Smooth muscle cell (in vitro differentiated cells): ENCODE measurements around the gene GBP3. TPM values are rescaled to one million over a fixed set of nuclear protein-coding genes. Genes with fewer than 3 reads are reported as not detected.
"Not testable (repeated sequence)": the region's sequence is repeated elsewhere in the genome, so short reads cannot be mapped to it uniquely, and the experiment has no call there.

Source experiments
- DNase-seq: peaks from one replicate; lab custom pipeline; 2025; ENCODE audit not compliant: unreplicated experiment; lab: John Stamatoyannopoulos, UW
- H2AFZ ChIP-seq: fragments of 200-600 bp; sonication (generic); 2 replicates; pipeline ENCODE4 v1.6.0; 2016; ENCODE audit warnings: antibody characterized with exemption, low read depth, mild to moderate bottlenecking
- H3F3A ChIP-seq: fragments of 200-600 bp; sonication (generic); 2 replicates; pipeline ENCODE4 v1.6.0; 2017; ENCODE audit warnings: antibody characterized with exemption, low read depth
- H3K27ac ChIP-seq: fragments of 200-600 bp; sonication (generic); 2 replicates; pipeline ENCODE4 v1.5.1; 2016; ENCODE audit warnings: low read depth, mild to moderate bottlenecking
- H3K27me3 ChIP-seq: fragments of 200-600 bp; sonication (generic); 2 replicates; pipeline ENCODE4 v1.6.1; 2016; ENCODE audit warnings: low read depth, mild to moderate bottlenecking
- H3K36me3 ChIP-seq: fragments of 200-600 bp; sonication (generic); 2 replicates; pipeline ENCODE4 v1.5.1; 2016; ENCODE audit warnings: low read depth
- H3K4me1 ChIP-seq: fragments of 200-600 bp; sonication (generic); 2 replicates; pipeline ENCODE4 v1.5.1; 2016; ENCODE audit warnings: low read depth
- H3K4me2 ChIP-seq: fragments of 200-600 bp; sonication (generic); 2 replicates; pipeline ENCODE4 v1.6.0; 2016; ENCODE audit warnings: mild to moderate bottlenecking
- H3K4me3 ChIP-seq: fragments of 200-600 bp; sonication (generic); 2 replicates; pipeline ENCODE4 v1.5.1; 2016; ENCODE audit warnings: mild to moderate bottlenecking
- H3K79me2 ChIP-seq: fragments of 200-600 bp; sonication (generic); 2 replicates; pipeline ENCODE4 v1.6.0; 2016; ENCODE audit warnings: low read depth, mild to moderate bottlenecking
- H3K9ac ChIP-seq: fragments of 200-600 bp; sonication (generic); 2 replicates; pipeline ENCODE4 v1.6.0; 2016; ENCODE audit warnings: low read depth
- H3K9me3 ChIP-seq: fragments of 200-600 bp; sonication (generic); replicated peaks from 2 replicates; pipeline ENCODE4 v1.5.1; 2016; ENCODE audit warnings: low read depth
- H4K20me1 ChIP-seq: fragments of 200-600 bp; sonication (generic); 2 replicates; pipeline ENCODE4 v1.6.0; 2016; ENCODE audit warnings: low read depth
- WGBS: methylation state at CpG from one replicate; pipeline ENCODE4 v1.1.7; 2016; ENCODE audit warnings: low lambda C conversion rate; 5-methylcytosine and 5-hydroxymethylcytosine counted together
- polyA plus RNA-seq: library from polyadenylated mRNA; unstranded; fragments of >200 nt; fragmentation: Nextera tagmentation; extraction: Ambion mirVana; gene quantifications from 2 replicates; pipeline ENCODE4 v1.2.1, GENCODE V29; 2016
- total RNA-seq: library from RNA; depleted of rRNA; stranded (reverse); fragments of >200 nt; gene quantifications from 2 replicates; pipeline ENCODE4 v1.2.3, GENCODE V29; 2014
- TF ChIP-seq, protein P1 (sequence below): fragments of 200-600 bp; sonication (generic); IDR thresholded peaks from 2 replicates; pipeline ENCODE4 v1.5.1; 2017; ENCODE audit warnings: borderline replicate concordance, mild to moderate bottlenecking, antibody characterized with exemption; ENCODE audit not compliant: insufficient read depth, poor library complexity, severe bottlenecking

GBP3 gene
- total and polyA plus RNA-seq, 2 experiments from 2014 or later: 6.9 to 18.6 TPM

DNA sequence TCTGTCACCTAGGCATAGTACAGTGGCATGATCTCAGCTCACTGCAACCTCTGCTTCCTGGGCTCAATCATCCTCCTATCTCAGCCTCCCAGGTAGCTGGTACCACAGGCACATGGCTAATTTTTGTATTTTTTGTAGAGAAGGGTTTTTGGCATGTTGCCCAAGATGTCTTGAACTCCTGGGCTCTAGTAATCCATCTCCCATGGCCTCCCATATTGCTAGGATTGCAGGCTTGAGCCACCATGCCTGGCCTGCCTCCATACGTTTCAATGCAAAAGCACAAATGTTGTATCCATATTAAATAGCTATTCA lies 17.6 kb upstream of the GBP3 start:
- H3K27me3 ChIP-seq: no peaks in the 10 kb centered on the region
- H3F3A ChIP-seq: no peaks in the 10 kb centered on the region

DNA sequence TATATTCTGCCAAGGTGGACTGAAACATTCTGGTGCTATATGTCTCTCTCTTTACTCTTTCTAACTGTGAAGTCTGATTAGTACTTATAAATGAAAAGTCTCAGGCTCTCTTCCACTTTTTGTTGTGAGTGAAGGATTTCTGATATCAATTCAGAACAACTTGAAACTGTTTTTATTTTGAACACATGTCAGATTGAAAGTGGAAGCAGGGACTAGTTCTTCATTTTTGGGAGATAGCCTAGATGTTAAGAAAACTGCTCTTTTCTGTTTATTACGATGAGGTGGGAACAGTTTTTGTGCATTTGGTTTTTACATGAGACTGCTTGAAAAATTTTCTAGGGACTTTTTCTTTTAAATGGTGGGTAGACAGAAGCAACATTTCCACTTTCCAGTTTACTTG lies 14.5 kb upstream of the GBP3 start:
- H3K4me3 ChIP-seq: no peak overlapping the region
- no peaks in the 10 kb centered on the region for H3K4me1 ChIP-seq
- no peak overlapping the region for H3K9ac ChIP-seq
- no peaks in the 10 kb centered on the region for H3K36me3 ChIP-seq
- no peak for DNase-seq
- H3F3A ChIP-seq: no peaks in the 10 kb centered on the region
- H3K27ac ChIP-seq: no peak overlapping the region
- H3K79me2 ChIP-seq: no peaks in the 10 kb centered on the region
- H2AFZ ChIP-seq: no peak overlapping the region
- no peak overlapping the region for H3K4me2 ChIP-seq
- H4K20me1 ChIP-seq: no peaks in the 10 kb centered on the region
- H3K9me3 ChIP-seq: no peaks in the 10 kb centered on the region
- TF ChIP-seq, protein P1, sequence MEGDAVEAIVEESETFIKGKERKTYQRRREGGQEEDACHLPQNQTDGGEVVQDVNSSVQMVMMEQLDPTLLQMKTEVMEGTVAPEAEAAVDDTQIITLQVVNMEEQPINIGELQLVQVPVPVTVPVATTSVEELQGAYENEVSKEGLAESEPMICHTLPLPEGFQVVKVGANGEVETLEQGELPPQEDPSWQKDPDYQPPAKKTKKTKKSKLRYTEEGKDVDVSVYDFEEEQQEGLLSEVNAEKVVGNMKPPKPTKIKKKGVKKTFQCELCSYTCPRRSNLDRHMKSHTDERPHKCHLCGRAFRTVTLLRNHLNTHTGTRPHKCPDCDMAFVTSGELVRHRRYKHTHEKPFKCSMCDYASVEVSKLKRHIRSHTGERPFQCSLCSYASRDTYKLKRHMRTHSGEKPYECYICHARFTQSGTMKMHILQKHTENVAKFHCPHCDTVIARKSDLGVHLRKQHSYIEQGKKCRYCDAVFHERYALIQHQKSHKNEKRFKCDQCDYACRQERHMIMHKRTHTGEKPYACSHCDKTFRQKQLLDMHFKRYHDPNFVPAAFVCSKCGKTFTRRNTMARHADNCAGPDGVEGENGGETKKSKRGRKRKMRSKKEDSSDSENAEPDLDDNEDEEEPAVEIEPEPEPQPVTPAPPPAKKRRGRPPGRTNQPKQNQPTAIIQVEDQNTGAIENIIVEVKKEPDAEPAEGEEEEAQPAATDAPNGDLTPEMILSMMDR: no peak
- 97% methylated on average over 1 of the region's 1 CpG for WGBS
- no peaks in the 10 kb centered on the region for H3K27me3 ChIP-seq

More for the DNA sequence above, 17.6 kb upstream of the GBP3 start:
- H3K27ac ChIP-seq: no peak overlapping the region
- H3K9me3 ChIP-seq: no peaks in the 10 kb centered on the region
- H4K20me1 ChIP-seq: no peaks in the 10 kb centered on the region
- no peak overlapping the region for H3K4me3 ChIP-seq
- WGBS: 96% methylated on average over 1 of the region's 1 CpG
- H3K36me3 ChIP-seq: no peaks in the 10 kb centered on the region
- H3K4me2 ChIP-seq: no peak overlapping the region
- H3K9ac ChIP-seq: no peak overlapping the region
- no peak overlapping the region for H2AFZ ChIP-seq
- DNase-seq: no peak
- H3K4me1 ChIP-seq: no peaks in the 10 kb centered on the region
- TF ChIP-seq, protein P1: no peak
- no peaks in the 10 kb centered on the region for H3K79me2 ChIP-seq

DNA sequence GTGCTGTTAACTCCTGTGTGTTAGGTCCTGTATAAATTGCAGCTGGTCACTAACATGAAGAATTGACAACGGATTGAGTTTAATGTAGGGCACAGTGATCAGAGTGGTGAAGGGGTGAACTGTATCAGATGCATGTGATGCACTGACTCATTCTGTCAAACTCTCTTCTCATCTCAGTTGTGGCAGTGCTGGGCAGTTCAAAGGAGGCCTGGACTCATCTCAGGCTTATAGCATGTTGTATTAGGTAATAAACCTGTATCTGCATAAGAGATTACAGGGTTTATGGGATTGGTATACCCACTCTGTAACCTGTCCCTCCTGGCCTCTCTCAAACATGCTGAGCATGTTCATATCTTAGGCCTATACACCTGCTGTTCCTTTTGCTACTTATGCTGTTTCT lies 12.4 kb upstream of the GBP3 start:
- Histone ChIP-seq H3K4me1 (no peaks in the 10 kb centered on the region), H3K36me3 (no peaks in the 10 kb centered on the region), H3K79me2 (no peaks in the 10 kb centered on the region), H3K9me3 (no peaks in the 10 kb centered on the region), H3K4me3 (no peak overlapping the region), H3K27me3 (no peaks in the 10 kb centered on the region), H2AFZ (no peak overlapping the region), H3K4me2 (no peak overlapping the region), H3F3A (no peaks in the 10 kb centered on the region), H3K27ac (no peak overlapping the region), H4K20me1 (no peaks in the 10 kb centered on the region), H3K9ac (no peak overlapping the region)
- WGBS: 94% methylated on average over 1 of the region's 1 CpG
- DNase-seq: no peak
- TF ChIP-seq, protein P1: no peak

DNA sequence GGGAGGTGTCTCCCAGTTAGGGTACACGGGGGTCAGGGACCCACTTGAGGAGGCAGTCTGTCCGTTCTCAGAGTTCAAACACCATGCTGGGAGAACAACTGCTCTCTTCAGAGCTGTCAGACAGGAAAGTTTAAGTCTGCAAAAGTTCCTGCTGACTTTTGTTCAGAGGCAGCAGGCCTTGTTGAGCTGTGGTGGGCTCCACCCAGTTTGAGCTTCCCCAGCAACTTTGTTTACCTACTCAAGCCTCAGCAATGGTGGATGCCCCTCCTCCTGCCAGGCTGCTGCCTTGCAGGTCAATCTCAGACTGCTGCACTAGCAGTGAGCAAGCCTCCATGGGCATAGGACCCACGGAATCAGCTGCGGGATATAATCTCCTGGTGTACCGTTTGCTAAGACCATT lies 11.3 kb upstream of the GBP3 start:
- DNase-seq, H3K4me1 ChIP-seq, H3K9me3 ChIP-seq, H3K9ac ChIP-seq, H2AFZ ChIP-seq, H3K36me3 ChIP-seq, H4K20me1 ChIP-seq, H3K79me2 ChIP-seq, H3F3A ChIP-seq, H3K4me2 ChIP-seq, H3K27ac ChIP-seq, H3K4me3 ChIP-seq, H3K27me3 ChIP-seq: not testable (repeated sequence)
- 94% methylated on average over 5 of the region's 5 CpGs for WGBS

DNA sequence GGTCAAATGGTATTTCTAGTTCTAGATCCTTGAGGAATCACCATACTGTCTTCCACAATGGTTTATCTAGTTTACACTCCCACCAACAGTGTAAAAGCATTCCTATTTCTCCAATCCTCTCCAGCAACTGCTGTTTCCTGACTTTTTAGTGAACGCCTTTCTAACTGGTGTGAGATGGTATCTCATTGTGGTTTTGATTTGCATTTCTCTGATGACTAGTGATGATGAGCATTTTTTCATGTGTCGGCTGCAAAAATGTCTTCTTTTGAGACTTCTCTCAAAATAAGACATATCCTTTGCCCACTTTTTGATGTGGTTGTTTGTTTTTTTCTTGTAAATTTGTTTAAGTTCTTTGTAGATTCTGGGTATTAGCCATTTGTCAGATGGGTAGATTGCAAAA lies 6.4 kb upstream of the GBP3 start:
- not testable (repeated sequence) for H3K9ac ChIP-seq, H3K79me2 ChIP-seq, H3K9me3 ChIP-seq, H3F3A ChIP-seq, DNase-seq, H3K4me3 ChIP-seq, H2AFZ ChIP-seq, H3K4me1 ChIP-seq, H3K27me3 ChIP-seq, H4K20me1 ChIP-seq, H3K27ac ChIP-seq, H3K36me3 ChIP-seq, H3K4me2 ChIP-seq
- WGBS: 62% methylated on average over 2 of the region's 2 CpGs
